Vagina (tissue), 2 donors: ENCODE measurements around the gene RFPL4AL1. TPM values are rescaled to one million over a fixed set of nuclear protein-coding genes. Genes with fewer than 3 reads are reported as not detected.
"Not testable (repeated sequence)": the region's sequence is repeated elsewhere in the genome, so short reads cannot be mapped to it uniquely, and the experiment has no call there.

Source experiments
- DNase-seq, 2 donors: peaks; one replicate each; pipeline ENCODE4 v3.0.0-alpha.2; 2017; ENCODE audit errors: extremely low spot score in 2 of 2
- H3K27ac ChIP-seq: fragments of 200-600 bp; sonication (generic); one replicate; pipeline ENCODE4 v1.5.1; 2019
- H3K27me3 ChIP-seq: fragments of 200-600 bp; sonication (generic); one replicate; pipeline ENCODE4 v1.5.1; 2019
- H3K36me3 ChIP-seq, 2 donors: fragments of 200-600 bp; sonication (generic); one replicate each; pipeline ENCODE4 v1.5.1; 2017 to 2019
- H3K4me1 ChIP-seq: fragments of 200-600 bp; sonication (generic); one replicate; pipeline ENCODE4 v1.5.1; 2019
- H3K4me3 ChIP-seq, 2 donors: fragments of 200-600 bp; sonication (generic); 1 replicate in 1 of 2; 2 replicates in 1 of 2; pipeline ENCODE4 v1.5.1; 2016 to 2019
- H3K9me3 ChIP-seq: fragments of 200-600 bp; sonication (generic); one replicate; pipeline ENCODE4 v1.5.1; 2019
- POLR2A ChIP-seq, 2 donors: fragments of 450-650 bp; IDR thresholded peaks; one replicate each; pipeline ENCODE4 v1.6.1; 2017; ENCODE audit warnings: antibody characterized with exemption in 2 of 2, mild to moderate bottlenecking in 2 of 2, moderate library complexity in 2 of 2
- POLR2AphosphoS5 ChIP-seq, 2 donors: sonication (generic); formaldehyde crosslinking; IDR thresholded peaks; one replicate each; pipeline ENCODE4 v1.9.0; 2017; ENCODE audit warnings: antibody characterized with exemption in 2 of 2, mild to moderate bottlenecking in 2 of 2, low read depth in 1 of 2; ENCODE audit not compliant: insufficient read depth in 1 of 2
- intact Hi-C: fragments of 100-400 bp; cut with DNase I; formaldehyde crosslinking; loops from one replicate; pipeline ENCODE4 v1.15.1; 2023
- total RNA-seq: library from RNA; depleted of rRNA; stranded (reverse); fragments of >200 nt; gene quantifications from one replicate; pipeline ENCODE4 v1.2.3, GENCODE V29; 2016
- TF ChIP-seq, protein P1 (sequence below), 3 experiments: fragments of 450-650 bp in 2 of 3; fragments of 200-600 bp in 1 of 3; sonication (generic) in 1 of 3; IDR thresholded peaks; one replicate each; pipeline ENCODE4 v1.5.1; 2017 to 2019; ENCODE audit warnings: antibody characterized with exemption in 3 of 3, mild to moderate bottlenecking in 2 of 3, moderate library complexity in 2 of 3

The RFPL4AL1 gene
- total RNA-seq, 1 donor from 2014 or later = not detected

DNA sequence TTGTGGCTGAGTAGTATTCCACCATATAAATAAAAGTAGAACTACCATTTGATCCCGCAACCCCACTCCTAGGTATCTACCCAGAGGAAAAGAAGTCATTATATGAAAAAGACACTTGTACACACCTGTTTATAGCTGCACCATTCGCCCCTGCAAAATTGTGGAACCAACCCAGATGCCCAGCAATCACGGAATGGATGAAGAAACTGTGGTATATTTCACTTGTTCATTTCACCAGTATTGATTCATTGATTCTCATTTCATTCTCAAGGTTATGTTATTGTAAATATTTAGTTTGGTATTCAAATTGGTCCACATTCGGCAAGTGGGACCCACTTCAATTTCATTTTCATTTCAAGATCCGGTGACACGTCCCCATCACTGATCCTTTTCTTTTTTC is 18.2 kb upstream of the RFPL4AL1 start:
- H3K4me3 ChIP-seq = no peak overlapping the region
- DNase-seq = no peak
- intact Hi-C loops = no loop called here
- TF ChIP-seq POLR2AphosphoS5 (IDR thresholded peaks at IDR 0.05; ENCODE audit: insufficient read depth in 1 of 2, low read depth in 1 of 2) (no peak), POLR2A (IDR thresholded peaks at IDR 0.05) (no peak)
- TF ChIP-seq, protein P1, sequence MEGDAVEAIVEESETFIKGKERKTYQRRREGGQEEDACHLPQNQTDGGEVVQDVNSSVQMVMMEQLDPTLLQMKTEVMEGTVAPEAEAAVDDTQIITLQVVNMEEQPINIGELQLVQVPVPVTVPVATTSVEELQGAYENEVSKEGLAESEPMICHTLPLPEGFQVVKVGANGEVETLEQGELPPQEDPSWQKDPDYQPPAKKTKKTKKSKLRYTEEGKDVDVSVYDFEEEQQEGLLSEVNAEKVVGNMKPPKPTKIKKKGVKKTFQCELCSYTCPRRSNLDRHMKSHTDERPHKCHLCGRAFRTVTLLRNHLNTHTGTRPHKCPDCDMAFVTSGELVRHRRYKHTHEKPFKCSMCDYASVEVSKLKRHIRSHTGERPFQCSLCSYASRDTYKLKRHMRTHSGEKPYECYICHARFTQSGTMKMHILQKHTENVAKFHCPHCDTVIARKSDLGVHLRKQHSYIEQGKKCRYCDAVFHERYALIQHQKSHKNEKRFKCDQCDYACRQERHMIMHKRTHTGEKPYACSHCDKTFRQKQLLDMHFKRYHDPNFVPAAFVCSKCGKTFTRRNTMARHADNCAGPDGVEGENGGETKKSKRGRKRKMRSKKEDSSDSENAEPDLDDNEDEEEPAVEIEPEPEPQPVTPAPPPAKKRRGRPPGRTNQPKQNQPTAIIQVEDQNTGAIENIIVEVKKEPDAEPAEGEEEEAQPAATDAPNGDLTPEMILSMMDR (IDR thresholded peaks at IDR 0.05) = no peak
- H3K9me3 ChIP-seq = no peaks in the 10 kb centered on the region
- H3K36me3 ChIP-seq = no peaks in the 10 kb centered on the region
- no peaks in the 10 kb centered on the region for H3K4me1 ChIP-seq
- H3K27ac ChIP-seq = no peak overlapping the region
- no peaks in the 10 kb centered on the region for H3K27me3 ChIP-seq

DNA sequence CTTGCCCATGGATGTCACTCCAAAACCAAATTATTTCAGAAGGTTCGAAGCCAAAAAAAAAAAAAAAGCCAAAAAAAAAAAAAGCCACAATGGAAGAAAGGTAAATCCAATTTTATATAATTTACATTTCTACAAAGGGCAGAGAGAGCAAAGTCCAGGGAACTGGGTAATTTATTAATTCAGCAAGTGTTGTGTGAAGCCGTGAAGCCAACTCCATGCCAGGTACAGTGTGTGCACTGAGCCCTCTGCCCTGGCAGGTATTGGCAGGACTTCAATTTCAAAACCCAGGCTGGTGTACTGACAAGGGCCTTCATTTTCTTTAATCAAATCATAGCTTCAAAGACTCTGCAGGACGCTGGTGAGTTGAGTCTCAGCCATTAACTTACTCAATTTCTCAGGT is 15.5 kb upstream of the RFPL4AL1 start:
- TF ChIP-seq POLR2AphosphoS5 (IDR thresholded peaks at IDR 0.05; ENCODE audit: insufficient read depth in 1 of 2, low read depth in 1 of 2) = no peak
- TF ChIP-seq, protein P1 (IDR thresholded peaks at IDR 0.05) = no peak
- no peak for TF ChIP-seq POLR2A (IDR thresholded peaks at IDR 0.05)
- Histone ChIP-seq H3K27me3 (no peaks in the 10 kb centered on the region), H3K4me3 (no peak overlapping the region), H3K27ac (no peak overlapping the region), H3K9me3 (no peaks in the 10 kb centered on the region), H3K36me3 (no peaks in the 10 kb centered on the region), H3K4me1 (no peaks in the 10 kb centered on the region)
- intact Hi-C loops = no loop called here
- no peak for DNase-seq

DNA sequence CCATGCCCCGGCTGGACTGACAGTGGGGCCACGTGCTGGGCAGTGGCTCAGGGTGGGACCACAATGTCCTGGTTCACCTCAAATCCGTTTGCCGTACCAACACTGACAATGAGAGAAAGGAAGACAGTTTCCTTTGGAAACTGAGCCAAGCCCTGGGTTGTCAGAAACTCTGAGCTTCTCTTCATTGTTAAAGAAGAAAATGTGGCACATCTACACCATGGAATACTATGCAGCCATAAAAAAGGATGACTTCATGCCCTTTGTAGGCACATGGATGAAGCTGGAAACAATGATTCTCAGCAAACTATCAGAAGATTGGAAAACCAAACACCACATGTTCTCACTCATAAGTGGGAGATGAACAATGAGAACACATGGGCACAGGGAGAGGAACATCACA is 12.1 kb upstream of the RFPL4AL1 start:
- H3K27me3 ChIP-seq, H3K36me3 ChIP-seq, H3K9me3 ChIP-seq, H3K27ac ChIP-seq, H3K4me1 ChIP-seq, H3K4me3 ChIP-seq, intact Hi-C loops, DNase-seq: not testable (repeated sequence)

DNA sequence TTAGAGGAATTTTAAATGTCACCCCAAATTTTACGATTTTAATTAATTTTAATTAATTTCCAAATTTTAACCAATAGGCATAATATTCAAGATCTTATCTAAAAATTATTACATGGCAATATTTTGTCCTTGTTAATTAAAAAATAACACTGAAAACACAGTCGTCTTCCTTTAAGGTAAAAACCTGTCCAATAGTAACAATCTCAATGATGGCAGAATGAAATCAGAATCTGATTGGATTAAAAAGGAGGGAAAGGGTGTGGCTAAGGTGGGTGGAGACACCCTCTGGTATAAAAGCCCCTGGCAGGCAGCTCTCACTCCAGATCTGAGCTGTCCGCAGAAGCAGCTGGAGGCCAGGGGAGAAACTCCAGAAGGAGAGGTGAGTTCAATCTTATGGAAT is 10.1 kb upstream of the RFPL4AL1 start, which contains the start of gene RFPL4A:
RFPL4A (plus strand) TSS at position 301 of the 400 bp plus-strand sequence. CDS start 2,704 bp downstream, outside the sequence.
- H3K9me3 ChIP-seq, intact Hi-C loops, DNase-seq, H3K4me3 ChIP-seq, H3K36me3 ChIP-seq, H3K27me3 ChIP-seq, H3K4me1 ChIP-seq, H3K27ac ChIP-seq: not testable (repeated sequence)

DNA sequence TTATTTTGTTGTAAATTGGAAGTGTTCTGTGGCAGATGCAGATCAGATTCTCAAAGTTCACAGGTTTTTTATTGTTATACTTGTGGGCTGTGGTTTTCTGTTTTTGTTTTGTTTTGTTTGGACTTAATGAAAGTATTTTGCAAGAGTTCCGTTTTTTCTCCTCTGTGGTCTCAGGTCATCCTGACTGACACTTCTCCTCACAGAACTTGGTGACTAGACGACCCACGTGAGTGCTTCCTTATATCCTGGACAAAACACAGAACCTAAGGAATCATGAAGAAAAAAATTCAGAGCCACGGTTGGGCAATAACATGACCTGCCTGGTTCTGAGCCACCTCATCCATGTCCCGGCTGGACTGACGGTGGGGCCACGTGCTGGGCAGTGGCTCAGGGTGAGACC is 2.5 kb upstream of the RFPL4AL1 start:
- TF ChIP-seq POLR2A (IDR thresholded peaks at IDR 0.05) (no peak), POLR2AphosphoS5 (IDR thresholded peaks at IDR 0.05; ENCODE audit: insufficient read depth in 1 of 2, low read depth in 1 of 2) (no peak)
- TF ChIP-seq, protein P1 (IDR thresholded peaks at IDR 0.05) = no peak
- DNase-seq = no peak
- intact Hi-C loops = no loop called here

DNA sequence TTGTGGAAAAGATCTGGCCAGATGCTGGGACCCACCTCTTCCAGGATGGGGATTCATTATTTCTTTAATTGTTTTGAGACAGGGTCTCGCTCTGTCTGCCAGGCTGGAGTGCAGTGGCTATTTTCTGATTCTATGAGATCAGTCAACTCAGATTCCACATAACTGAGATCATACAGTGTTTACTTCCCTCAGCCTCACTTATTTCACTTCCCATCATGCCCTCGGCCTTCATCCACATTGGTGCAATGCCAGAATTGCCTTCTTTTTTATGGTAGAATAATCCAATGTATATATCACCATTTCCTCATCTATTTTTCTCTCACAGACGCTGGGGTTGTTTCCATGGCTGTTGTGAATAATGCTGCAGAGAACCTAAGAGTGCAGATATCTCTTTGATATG is 714 bp downstream of the RFPL4AL1 start:
- H3K9me3 ChIP-seq, intact Hi-C loops, DNase-seq, H3K27ac ChIP-seq, H3K4me1 ChIP-seq, H3K36me3 ChIP-seq, H3K27me3 ChIP-seq, H3K4me3 ChIP-seq: not testable (repeated sequence)

More for the DNA sequence above, 2.5 kb upstream of the RFPL4AL1 start:
- Histone ChIP-seq H3K27ac (no peak overlapping the region), H3K36me3 (no peaks in the 10 kb centered on the region), H3K4me3 (no peak overlapping the region), H3K9me3 (no peaks in the 10 kb centered on the region), H3K27me3 (no peaks in the 10 kb centered on the region), H3K4me1 (no peaks in the 10 kb centered on the region)

DNA sequence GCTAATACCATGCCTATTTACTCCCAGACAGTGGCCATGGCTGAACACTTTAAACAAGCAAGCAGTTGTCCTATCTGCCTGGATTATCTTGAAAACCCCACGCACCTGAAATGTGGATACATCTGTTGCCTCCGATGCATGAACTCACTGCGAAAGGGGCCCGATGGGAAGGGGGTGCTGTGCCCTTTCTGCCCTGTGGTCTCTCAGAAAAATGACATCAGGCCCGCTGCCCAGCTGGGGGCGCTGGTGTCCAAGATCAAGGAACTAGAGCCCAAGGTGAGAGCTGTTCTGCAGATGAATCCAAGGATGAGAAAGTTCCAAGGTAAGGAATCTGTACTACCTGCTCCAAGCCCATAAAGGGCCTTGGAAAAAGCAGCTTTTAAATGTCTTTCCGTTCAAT is 8.6 kb downstream of the RFPL4AL1 start:
- no peaks in the 10 kb centered on the region for H3K27me3 ChIP-seq
- intact Hi-C loops = no loop called here

More for the DNA sequence above, 8.6 kb downstream of the RFPL4AL1 start:
- H3K36me3 ChIP-seq = no peaks in the 10 kb centered on the region
- H3K4me3 ChIP-seq = no peak overlapping the region
- TF ChIP-seq, protein P1 (IDR thresholded peaks at IDR 0.05) = no peak
- no peak for TF ChIP-seq POLR2A (IDR thresholded peaks at IDR 0.05)
- no peak for TF ChIP-seq POLR2AphosphoS5 (IDR thresholded peaks at IDR 0.05; ENCODE audit: insufficient read depth in 1 of 2, low read depth in 1 of 2)
- no peaks in the 10 kb centered on the region for H3K9me3 ChIP-seq
- H3K27ac ChIP-seq = no peak overlapping the region
- no peak for DNase-seq
- no peaks in the 10 kb centered on the region for H3K4me1 ChIP-seq
